NCI-H345 (cell line): ENCODE data around the gene SEMA4B.
"Not testable (repeated sequence)": the region's sequence is repeated elsewhere in the genome, so short reads cannot be mapped to it uniquely, and the experiment has no call there.

ENCODE experiments used
- DNase-seq: peaks from one replicate; lab custom pipeline; 2025; lab: John Stamatoyannopoulos, UW

SEMA4B gene, protein sequence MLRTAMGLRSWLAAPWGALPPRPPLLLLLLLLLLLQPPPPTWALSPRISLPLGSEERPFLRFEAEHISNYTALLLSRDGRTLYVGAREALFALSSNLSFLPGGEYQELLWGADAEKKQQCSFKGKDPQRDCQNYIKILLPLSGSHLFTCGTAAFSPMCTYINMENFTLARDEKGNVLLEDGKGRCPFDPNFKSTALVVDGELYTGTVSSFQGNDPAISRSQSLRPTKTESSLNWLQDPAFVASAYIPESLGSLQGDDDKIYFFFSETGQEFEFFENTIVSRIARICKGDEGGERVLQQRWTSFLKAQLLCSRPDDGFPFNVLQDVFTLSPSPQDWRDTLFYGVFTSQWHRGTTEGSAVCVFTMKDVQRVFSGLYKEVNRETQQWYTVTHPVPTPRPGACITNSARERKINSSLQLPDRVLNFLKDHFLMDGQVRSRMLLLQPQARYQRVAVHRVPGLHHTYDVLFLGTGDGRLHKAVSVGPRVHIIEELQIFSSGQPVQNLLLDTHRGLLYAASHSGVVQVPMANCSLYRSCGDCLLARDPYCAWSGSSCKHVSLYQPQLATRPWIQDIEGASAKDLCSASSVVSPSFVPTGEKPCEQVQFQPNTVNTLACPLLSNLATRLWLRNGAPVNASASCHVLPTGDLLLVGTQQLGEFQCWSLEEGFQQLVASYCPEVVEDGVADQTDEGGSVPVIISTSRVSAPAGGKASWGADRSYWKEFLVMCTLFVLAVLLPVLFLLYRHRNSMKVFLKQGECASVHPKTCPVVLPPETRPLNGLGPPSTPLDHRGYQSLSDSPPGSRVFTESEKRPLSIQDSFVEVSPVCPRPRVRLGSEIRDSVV

DNA sequence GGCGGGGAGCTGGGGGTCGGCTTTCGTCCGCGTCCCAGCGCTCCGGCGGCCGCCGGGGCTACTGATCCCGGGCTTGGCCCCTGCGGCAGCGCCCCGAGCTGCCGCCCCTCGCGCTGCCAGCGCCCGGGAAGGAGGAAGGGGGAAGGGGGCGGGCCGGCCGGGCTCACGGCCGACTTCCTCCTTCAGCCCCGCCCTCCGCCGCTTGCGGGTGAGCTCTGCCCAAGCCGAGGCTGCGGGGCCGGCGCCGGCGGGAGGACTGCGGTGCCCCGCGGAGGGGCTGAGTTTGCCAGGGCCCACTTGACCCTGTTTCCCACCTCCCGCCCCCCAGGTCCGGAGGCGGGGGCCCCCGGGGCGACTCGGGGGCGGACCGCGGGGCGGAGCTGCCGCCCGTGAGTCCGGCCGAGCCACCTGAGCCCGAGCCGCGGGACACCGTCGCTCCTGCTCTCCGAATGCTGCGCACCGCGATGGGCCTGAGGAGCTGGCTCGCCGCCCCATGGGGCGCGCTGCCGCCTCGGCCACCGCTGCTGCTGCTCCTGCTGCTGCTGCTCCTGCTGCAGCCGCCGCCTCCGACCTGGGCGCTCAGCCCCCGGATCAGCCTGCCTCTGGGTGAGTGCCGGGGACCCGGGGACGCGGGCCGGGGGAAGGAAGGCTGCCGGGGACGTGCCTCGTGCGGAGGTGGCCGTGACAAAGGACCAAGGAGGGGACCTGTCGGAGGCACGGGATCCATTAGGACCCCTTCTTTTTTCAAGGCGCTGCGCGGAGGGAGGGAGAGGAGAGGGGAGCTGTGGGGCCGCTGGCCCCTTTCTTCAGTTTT, at the start of gene SEMA4B:
Gene SEMA4B (plus strand): TSS at position 201 of the 814 bp plus-strand sequence. CDS start 249 bp downstream, at position 450.
- peak; percentile 63 for DNase-seq

DNA sequence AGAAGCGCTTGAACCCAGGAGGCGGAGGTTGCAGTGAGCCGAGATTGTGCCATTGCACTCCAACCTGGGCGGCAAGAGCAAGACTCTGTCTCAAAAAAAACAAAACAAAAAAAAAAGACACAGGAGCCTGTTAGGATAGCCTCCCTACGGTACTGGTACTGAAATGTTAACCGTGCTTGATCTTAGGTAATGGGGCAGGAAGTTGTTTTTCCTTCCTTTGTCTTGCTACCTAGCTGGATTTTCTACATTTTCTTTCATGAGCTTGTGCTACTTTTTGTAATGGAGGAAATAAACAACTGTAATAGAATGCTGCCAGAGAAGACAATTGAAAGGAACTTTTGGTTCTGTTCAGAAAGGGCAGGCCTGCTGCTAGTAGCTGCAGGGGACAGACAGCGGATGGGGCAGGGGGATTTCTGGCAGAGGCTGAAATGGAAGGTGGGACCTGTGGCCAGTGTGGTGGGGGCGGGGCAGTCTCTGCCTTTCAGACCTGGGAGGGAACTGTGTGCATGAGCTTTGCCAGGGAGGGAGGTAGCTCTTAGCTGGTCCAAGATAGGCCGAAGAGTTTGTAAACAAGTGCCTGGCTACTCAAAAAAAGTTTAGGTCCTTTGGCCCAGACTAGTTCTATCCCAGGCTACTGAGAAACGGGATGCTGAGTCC, 49.0 kb upstream of the SEMA4B start:
- no peak for DNase-seq

DNA sequence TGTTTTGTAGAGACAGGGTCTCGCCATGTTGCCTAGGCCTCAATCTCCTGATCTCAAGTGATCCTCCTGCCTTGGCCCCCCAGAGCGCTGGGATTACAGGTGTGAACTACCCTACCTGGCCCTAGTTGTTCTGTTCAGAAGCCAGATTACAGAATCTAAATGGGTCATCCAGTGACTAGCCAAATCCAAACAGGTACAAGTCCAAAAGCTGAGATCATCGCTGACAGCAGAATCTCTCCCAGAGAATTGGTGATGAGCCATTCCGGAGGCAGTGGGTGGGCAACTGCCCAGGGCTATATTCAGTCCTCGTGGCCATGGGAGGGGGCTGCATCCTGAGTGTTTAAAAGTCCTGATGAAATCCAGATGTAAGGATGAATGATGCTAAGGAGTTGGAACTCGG, 47.5 kb upstream of the SEMA4B start:
- DNase-seq, result no peak

DNA sequence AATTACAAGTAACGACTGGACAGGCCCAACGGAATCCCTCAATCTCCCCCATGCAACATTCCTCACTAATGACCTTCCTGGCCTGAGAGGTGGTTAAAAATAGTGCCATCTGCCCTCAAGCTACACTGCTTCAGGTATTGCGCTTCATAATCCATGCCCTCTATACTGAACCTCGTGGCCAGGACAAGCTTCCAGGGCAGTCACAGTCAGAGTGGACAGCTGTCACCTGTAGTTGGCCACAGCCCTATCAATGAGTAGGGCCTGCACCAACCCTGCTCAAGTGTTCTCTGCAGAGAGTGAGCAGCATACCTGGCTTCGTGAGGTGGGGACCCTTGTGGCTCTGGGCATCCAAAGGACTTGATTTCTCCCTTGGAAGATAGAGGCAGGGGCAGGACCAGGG, 46.9 kb upstream of the SEMA4B start:
- no peak for DNase-seq

DNA sequence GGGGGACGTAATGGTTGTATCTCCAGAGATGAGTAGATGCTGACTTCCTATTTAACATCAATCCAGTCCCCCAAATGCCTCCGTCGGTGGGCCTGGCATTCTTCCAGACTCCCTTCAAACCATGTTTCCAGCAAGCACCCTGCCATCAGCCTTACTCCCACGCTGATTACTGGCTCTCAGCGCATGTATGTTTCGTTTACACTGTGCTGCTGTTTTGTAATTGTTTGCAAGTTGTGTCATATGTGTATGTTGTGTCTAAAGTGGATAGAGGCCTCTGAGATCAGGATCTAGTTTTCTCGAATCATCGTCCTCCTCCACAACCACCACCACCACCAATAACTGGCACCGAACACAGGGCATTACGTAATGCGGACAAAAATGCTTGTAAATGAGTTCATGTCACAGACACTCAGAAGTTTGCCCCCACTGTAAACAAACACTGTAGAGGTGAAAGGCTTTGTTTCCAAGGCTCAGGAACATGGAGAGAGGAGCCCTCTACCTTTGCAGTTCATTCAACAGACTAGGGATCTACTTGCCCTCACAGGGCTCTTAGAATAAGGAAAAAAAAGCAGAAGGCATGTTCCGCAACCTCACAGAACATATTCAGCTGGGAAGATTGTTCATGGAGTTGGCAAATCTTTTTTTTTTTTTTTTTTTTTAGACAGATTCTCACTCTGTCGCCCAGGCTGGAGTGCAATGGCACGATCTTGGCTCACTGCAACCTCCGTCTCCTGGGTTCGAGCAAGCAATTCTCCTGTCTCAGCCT, 46.1 kb upstream of the SEMA4B start:
- DNase-seq, result peak; percentile 40

DNA sequence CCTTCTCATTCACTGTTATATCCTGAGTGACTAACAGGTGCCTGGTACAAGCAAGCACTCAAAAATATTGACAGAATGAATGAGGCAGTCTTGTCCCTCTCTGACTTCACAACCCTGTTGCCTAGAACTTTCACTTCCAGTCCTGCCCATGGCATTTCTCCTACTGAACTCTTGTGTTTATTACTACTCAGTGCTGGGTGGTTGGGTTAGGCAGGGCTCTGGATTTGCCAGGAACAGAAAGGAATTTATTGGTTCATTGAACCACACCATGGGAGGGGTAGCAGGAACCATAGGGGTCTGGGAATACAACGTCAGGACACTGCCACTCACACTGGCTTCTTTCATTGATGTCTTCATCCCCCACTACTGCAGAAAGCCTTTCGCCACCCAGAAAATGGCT, 41.9 kb upstream of the SEMA4B start:
- no peak for DNase-seq

DNA sequence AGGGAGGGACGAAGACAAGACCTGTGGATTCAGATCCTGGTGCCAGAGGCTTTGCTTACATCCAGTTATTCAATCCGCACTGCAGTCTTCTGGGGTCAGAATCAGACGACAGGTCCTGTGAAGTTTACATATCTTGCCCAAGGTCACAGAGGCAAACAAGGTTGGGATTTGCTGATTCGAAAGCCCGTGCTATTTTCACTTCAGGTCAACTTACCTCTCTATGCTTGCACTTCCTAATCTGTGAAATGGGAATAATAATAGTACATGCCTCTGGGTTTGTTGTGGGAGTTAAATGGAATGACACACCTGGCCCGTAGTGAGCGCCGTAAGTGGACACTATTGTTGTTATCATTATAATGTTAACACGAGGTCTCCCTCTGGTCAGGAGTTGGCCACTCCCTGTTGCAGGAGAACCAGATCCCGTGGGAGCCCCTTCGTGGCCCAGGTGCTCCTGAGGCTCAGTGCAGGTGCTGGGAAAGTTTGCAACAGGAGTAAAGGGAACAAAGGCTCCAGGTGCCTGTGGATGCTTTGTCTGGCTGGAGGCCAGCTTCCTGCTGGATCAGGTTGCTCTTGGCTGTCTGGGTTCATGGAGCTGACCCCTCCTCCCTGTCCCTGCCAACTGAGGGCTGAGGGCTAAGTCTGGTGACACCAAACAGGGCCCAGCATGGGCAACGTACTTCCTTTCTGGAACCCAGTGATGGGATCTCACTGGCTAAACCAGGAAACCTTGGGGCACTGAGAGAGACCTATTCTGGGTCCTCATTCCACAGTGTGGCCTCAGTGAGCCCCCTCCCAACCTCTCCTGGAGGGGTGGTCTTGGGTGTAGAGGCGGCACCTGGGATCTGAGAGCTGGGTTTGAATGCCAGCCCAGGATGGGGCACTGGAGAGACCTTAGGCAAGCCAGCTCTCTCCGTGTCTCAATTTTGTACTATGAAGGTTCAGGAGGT, 40.1 kb upstream of the SEMA4B start:
- DNase-seq, result peak; percentile 79

DNA sequence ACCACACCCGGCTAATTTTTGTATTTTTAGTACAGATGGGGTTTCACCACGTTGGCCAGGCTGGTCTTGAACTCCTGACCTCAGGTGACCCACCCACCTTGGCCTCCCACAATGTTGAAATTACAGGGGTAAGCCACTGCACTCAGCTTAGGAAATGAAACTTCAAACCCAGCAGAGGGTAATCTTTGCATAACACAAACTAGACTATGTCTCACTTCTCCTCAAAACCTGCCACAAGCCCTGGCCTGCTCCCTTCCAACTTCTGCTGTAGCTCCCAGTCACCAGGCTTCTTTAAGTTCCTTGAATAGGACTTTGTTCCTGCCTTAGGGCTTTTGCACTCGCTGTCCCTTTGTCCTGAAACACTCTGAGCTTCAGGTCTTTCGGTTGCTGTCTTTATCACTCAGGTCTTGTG, 39.2 kb upstream of the SEMA4B start:
- DNase-seq, result no peak

DNA sequence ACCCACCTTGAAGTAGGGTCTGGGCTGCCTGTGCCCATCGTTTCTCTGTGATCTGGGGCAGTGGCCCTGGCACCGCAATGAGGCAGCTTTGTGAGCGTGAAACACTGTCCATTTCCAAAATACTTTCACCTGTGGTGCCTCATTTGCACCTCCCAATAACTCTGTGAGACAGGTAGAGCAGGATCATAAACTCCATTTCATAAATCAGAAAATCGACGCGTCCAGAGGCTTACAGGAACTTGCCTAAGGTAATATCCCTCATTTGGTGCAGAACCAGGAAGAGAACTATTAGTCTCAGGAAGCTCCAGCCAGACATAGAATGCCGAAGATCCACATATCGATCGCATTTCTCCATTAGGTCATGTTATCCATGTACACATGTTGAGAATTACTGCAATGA, 38.2 kb upstream of the SEMA4B start:
- DNase-seq, result no peak

DNA sequence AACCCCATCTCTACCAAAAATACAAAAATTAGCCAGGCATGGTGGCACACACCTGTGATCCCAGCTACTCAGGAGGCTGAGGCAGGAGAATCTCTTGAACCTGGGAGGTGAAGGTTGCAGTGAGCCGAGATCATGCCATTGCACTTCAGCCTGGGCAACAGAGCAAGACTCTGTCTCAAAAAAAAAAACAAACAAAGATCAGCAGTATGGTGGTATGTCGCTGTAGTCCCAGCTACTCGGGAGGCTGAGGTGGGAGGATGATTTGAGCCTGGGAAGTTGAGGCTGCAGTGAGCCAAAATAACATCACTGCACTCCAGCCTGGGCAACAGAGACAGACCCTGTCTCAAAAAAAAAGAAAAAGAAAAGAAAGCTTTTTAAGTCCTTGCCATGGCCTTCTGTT, 36.9 kb upstream of the SEMA4B start:
- DNase-seq, result not testable (repeated sequence)

DNA sequence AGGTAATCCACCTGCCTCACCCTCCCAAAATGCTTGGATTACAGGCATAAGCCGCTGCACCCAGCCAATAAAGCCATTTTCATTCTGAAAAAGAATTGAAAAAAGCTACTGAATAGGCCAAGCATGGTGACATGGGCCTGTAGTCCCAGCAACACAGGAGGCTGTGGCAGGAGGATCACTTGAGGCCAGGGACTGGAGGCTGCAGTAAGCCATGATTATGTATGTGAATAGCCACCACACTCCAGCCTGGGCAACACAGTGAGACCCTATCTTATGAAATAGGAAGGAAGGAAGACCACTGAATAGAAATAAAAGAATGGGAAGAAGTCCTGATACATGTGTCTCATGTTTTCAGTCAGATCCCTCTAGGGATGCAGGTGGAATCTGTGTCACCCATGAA, 36.0 kb upstream of the SEMA4B start:
- DNase-seq, result no peak

DNA sequence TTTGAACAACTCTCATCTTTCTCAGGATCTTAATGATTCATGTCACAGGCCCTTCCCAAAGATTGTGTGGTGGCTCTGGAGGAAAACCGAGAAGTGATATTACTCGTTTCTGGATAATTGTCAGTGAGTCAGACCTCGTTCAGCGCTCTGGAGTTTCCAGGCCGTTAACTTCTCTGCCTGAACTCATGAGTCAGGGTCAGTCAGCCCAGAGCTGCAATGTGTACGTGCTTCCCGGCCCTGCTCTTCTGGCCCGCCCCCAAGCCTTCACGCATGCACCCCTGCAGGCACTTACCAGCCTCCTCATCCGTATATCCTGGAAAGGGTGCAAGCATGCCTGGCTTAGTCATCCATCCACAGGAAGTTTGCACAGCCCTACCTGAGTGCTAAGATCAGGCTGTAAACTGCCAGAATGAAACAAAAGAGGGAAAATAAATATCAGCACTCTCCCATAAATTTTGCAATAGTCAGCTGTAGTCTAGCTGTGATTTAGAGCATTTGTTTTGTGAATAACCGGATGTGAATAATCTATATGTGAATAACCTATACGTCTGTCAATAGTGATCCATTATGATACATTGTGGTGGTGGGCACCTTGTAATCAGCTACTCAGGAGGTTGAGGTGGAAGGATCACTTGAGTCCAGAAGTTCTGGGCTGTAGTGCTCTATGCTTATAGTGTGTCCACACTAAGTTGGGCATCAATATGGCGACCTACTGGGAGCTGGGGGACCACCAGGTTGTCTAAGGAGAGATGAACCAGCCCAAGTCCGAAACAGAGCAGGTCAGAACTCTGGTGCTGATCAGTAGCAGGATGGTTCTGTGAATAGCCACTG, 35.3 kb upstream of the SEMA4B start:
- DNase-seq, result peak; percentile 79

DNA sequence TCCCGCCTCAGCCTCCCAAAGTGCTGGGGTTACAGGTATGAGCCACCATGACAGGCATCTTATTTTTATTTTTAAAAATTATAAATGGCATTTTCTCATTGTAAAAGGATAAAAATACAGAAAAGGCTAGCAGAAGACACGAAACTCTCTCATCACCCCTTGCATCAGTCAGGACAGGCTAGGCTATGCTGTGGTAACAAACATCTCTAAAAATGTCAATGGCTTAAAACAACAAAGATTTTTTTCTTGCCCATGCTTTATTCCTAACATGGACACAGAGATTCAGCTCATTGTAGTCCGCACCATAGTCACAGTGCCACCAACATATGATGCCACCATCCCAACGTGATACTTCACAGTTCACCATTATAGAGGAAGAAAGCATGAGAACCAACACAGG, 34.0 kb upstream of the SEMA4B start:
- DNase-seq, result no peak

DNA sequence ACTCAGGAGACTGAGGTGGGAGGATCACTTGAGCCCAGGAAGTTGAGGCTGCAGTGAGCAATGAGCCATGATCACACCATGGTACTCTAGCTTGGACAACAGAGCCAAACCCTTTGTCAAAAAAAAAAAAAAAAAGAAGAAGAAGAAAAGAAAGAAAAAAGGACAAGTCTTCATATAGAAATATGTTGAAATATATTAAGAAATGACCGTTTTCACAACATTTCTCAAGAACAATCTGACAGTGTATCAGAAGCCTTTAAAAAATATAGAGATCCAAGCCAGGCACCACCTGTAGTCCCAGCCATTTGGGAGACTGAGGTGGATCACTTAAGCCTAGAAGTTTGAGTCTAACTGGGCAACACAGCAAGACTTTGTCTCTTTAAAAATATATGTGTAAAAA, 29.5 kb upstream of the SEMA4B start:
- no peak for DNase-seq

DNA sequence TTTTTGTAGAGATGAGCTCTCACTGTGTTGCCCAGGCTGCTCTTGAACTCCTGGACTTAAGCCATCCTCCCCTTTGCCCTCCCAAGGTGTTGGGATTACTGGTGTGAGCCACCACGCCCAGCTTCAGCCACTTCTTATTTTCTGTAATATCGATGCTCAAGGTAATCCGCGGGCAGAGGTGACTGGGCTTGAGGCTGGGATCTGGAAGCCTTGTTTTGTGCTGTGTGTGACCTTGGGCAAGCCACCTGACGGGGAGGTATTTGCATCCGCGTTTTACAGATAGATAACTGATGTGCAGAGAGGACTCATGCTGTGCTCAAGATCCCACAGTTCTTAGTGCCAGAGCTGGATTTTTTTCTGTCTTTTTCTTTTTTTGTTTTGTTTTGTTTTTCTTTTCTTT, 27.8 kb upstream of the SEMA4B start:
- DNase-seq, result no peak

DNA sequence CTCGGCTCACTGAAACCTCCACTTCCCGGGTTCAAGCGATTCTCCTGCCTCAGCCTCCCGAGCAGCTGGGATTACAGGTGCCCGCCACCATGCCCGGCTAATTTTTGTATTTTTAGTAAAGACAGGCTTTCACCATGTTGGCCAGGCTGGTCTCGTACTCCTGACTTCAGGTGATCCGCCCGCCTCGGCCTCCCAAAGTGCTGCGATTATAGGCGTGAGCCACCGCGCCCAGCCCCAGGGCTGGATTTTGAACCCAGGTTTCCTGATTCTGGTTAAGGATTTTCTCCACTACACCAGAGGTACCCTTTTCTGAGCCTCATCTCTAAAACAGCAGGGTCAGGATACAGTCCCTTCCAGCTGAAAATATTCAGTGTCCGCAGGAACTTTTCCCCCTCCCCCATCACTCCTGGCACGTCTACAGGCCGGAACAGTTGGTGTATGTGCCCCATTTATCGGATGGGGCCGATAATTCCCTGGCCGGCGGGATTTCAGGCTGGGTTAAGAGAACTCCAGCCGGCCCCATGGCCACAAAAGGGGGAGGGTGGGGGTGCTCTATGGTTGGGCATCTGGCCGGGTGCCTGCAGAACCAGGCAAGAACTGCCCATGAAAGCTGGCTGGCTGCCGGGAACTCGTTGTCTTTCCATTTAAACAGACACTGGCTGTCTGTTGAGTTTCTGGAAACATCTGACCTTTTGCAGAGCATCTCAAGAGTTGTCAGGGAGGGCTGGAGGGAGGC, 26.8 kb upstream of the SEMA4B start:
- peak; percentile 8 for DNase-seq

DNA sequence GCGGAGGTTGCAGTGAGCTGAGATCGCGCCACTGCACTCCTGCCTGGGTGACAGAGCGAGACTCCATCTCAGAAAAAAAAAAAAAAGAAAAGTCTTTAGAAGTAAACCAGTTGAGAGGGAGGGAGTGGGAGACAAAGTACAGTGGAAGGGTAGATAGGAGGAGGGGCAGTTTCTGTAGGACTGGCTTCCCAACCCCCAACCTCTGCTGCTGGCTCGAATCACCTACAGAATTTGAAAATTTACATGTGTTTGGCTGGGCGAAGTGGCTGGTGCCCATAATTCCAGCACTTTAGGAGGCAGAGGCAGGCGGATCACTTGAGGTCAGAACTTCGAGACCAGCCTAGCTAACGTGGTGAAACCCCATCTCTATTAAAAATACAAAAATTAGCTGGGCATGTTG, 24.1 kb upstream of the SEMA4B start:
- no peak for DNase-seq
